ENCODE results near the gene KRTAP10-7.

DNA sequence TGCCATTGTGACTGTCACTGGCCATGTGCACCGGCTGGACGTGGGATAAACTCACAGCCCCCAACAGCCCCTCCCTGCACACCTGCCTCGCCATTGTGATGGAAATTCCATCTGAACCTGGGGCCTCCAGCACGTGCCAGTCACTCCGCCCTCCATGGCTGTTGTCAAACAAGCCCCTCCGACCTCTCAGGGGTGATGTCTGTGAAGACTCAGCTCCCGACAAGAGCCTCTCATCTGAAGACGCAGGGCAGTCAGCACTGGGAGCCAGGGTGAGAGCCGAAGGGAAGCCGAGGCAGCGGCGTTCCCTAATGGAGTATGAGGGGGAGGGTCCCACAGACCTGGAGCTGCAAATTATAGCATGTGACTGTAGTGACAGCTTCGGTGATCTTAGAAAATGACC lies 47.7 kb upstream of the KRTAP10-7 start:
- TF ChIP-seq, protein P1, sequence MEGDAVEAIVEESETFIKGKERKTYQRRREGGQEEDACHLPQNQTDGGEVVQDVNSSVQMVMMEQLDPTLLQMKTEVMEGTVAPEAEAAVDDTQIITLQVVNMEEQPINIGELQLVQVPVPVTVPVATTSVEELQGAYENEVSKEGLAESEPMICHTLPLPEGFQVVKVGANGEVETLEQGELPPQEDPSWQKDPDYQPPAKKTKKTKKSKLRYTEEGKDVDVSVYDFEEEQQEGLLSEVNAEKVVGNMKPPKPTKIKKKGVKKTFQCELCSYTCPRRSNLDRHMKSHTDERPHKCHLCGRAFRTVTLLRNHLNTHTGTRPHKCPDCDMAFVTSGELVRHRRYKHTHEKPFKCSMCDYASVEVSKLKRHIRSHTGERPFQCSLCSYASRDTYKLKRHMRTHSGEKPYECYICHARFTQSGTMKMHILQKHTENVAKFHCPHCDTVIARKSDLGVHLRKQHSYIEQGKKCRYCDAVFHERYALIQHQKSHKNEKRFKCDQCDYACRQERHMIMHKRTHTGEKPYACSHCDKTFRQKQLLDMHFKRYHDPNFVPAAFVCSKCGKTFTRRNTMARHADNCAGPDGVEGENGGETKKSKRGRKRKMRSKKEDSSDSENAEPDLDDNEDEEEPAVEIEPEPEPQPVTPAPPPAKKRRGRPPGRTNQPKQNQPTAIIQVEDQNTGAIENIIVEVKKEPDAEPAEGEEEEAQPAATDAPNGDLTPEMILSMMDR (IDR thresholded peaks at IDR 0.05): no peak
- TF ChIP-seq POLR2A (IDR thresholded peaks at IDR 0.05): no peak
